GM20431 (cell line): Measurements from ENCODE around the gene DGCR2.

ENCODE experiments used
- in situ Hi-C: fragments of 300-500 bp; cut with MseI, MboI; formaldehyde crosslinking; loops from one replicate; pipeline ENCODE4 v1.15.0; 2020; ENCODE audit warnings: low sequenced_read_pairs; ENCODE audit not compliant: unreplicated experiment

Gene DGCR2

GRCh38 chr22:19128946-19129727, 6.9 kb upstream of the DGCR2 start:
- in situ Hi-C loops: no loop called here

GRCh38 chr22:19128009-19128401, 5.8 kb upstream of the DGCR2 start:
- in situ Hi-C loops: no loop called here

GRCh38 chr22:19127329-19128008, 5.3 kb upstream of the DGCR2 start:
- in situ Hi-C loops: no loop called here

GRCh38 chr22:19126309-19127273, 4.4 kb upstream of the DGCR2 start:
- in situ Hi-C loops: no loop called here

GRCh38 chr22:19125474-19126308, 3.5 kb upstream of the DGCR2 start:
- in situ Hi-C loops: no loop called here

- in situ Hi-C loops: no loop called here
Observed at GRCh38 chr22:19125011-19125410, 2.8 kb upstream of the DGCR2 start.

- in situ Hi-C loops: no loop called here
Observed at GRCh38 chr22:19124377-19124776, 2.2 kb upstream of the DGCR2 start.

GRCh38 chr22:19123936-19124335, 1.7 kb upstream of the DGCR2 start:
- in situ Hi-C loops: no loop called here

GRCh38 chr22:19122752-19123492, 710 bp upstream of the DGCR2 start:
- in situ Hi-C loops: no loop called here

GRCh38 chr22:19121631-19122142, 525 bp downstream of the DGCR2 start:
- in situ Hi-C loops: no loop called here

GRCh38 chr22:19120829-19121630, 1.2 kb downstream of the DGCR2 start:
- in situ Hi-C loops: no loop called here

- in situ Hi-C loops: no loop called here
Observed at GRCh38 chr22:19119949-19120348, 2.3 kb downstream of the DGCR2 start.

GRCh38 chr22:19118329-19118880, 3.8 kb downstream of the DGCR2 start:
- in situ Hi-C loops: no loop called here

- in situ Hi-C loops: no loop called here
Observed at GRCh38 chr22:19117111-19117512, 5.1 kb downstream of the DGCR2 start.

- in situ Hi-C loops: no loop called here
Observed at GRCh38 chr22:19115628-19116027, 6.6 kb downstream of the DGCR2 start.

GRCh38 chr22:19114984-19115552, 7.1 kb downstream of the DGCR2 start:
- in situ Hi-C loops: no loop called here

- in situ Hi-C loops: no loop called here
Observed at GRCh38 chr22:19113429-19113828, 8.8 kb downstream of the DGCR2 start.
